Loucy (cell line): Measurements from ENCODE around the gene ITGB6.

Experiments used
- H2AFZ ChIP-seq: fragments of 200-600 bp; sonication (generic); 2 replicates; pipeline ENCODE4 v1.6.0; 2016; ENCODE audit warnings: antibody characterized with exemption, mild to moderate bottlenecking, low read length, moderate library complexity
- H3F3A ChIP-seq: fragments of 200-600 bp; 2 replicates; pipeline ENCODE4 v1.6.0; 2016; ENCODE audit warnings: antibody characterized with exemption, low read depth, mild to moderate bottlenecking
- H3K27me3 ChIP-seq: fragments of 200-600 bp; sonication (generic); 2 replicates; pipeline ENCODE4 v1.6.1; 2014; ENCODE audit warnings: low read length, mild to moderate bottlenecking; ENCODE audit not compliant: insufficient read depth, poor library complexity, severe bottlenecking
- H3K36me3 ChIP-seq: fragments of 200-600 bp; sonication (generic); 2 replicates; pipeline ENCODE4 v1.6.1; 2016; ENCODE audit warnings: low read length; ENCODE audit not compliant: insufficient read depth
- H3K4me1 ChIP-seq: fragments of 200-600 bp; sonication (generic); 2 replicates; pipeline ENCODE4 v1.5.1; 2014; ENCODE audit warnings: low read length, mild to moderate bottlenecking; ENCODE audit not compliant: insufficient read depth, poor library complexity, severe bottlenecking
- H3K4me2 ChIP-seq: fragments of 200-600 bp; sonication (generic); 2 replicates; pipeline ENCODE4 v1.6.0; 2014; ENCODE audit warnings: antibody characterized with exemption, low read length, low read depth, mild to moderate bottlenecking; ENCODE audit not compliant: poor library complexity, severe bottlenecking
- H3K4me3 ChIP-seq: fragments of 200-600 bp; sonication (generic); 2 replicates; pipeline ENCODE4 v1.5.1; 2014; ENCODE audit warnings: low read length, mild to moderate bottlenecking, mixed read lengths; ENCODE audit not compliant: poor library complexity, severe bottlenecking
- H3K79me2 ChIP-seq: fragments of 200-600 bp; sonication (generic); 2 replicates; pipeline ENCODE4 v1.6.1; 2014; ENCODE audit warnings: low read length; ENCODE audit not compliant: insufficient read depth
- H3K9ac ChIP-seq: fragments of 200-600 bp; sonication (generic); 2 replicates; pipeline ENCODE4 v1.6.0; 2014; ENCODE audit warnings: mild to moderate bottlenecking, low read depth, low read length, moderate library complexity; ENCODE audit not compliant: poor library complexity, severe bottlenecking
- H3K9me2 ChIP-seq: fragments of 200-600 bp; sonication (generic); replicated peaks from 2 replicates; pipeline ENCODE4 v1.6.1; 2016; ENCODE audit warnings: low read depth, low read length, mixed read lengths
- H3K9me3 ChIP-seq: fragments of 200-600 bp; sonication (generic); 2 replicates; pipeline ENCODE4 v1.6.1; 2014; ENCODE audit warnings: mild to moderate bottlenecking, antibody characterized with exemption, low read length, low read depth; ENCODE audit not compliant: insufficient read depth
- H4K20me1 ChIP-seq: fragments of 200-600 bp; sonication (generic); 2 replicates; pipeline ENCODE4 v1.6.0; 2014; ENCODE audit warnings: antibody characterized with exemption, low read length, mild to moderate bottlenecking; ENCODE audit not compliant: insufficient read depth, poor library complexity, severe bottlenecking
- EZH2phosphoT487 ChIP-seq: fragments of 200-600 bp; IDR thresholded peaks from 2 replicates; pipeline ENCODE4 v1.6.1; 2018; ENCODE audit warnings: antibody characterized with exemption, mild to moderate bottlenecking, moderate library complexity, borderline replicate concordance
- TF ChIP-seq, protein P1 (sequence below): fragments of 200-600 bp; sonication (generic); conservative IDR thresholded peaks from 2 replicates; pipeline ENCODE4 v1.5.1; 2014; ENCODE audit warnings: mild to moderate bottlenecking, antibody characterized with exemption, low read length

The ITGB6 gene

DNA sequence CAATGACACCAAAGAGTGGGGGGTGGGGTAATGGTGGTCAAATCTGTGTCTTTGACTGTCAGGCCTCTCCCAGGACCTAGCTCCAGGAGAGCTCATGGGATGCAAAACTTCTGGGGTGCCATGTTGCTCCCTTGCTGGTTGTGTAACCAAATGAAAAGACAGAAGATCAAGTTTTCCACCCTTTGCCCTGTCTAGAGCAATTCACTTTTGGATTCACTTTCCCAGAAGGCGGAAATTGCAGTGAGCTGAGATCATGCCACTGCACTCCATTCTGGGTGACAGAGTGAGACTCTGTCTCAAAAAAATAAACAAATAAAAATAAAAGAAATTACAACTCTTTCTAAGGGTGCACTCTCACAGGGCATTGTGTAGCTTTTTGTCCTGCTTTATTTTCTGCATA is 102.7 kb downstream of the ITGB6 start:
- Histone ChIP-seq H3K9me3 (peaks cover 5% of the 10 kb centered on the region; the same call in 1 of the 2 replicates), H3K4me3 (no peak overlapping the region), H3K36me3 (no peaks in the 10 kb centered on the region), H2AFZ (no peak overlapping the region), H4K20me1 (no peaks in the 10 kb centered on the region), H3F3A (no peaks in the 10 kb centered on the region), H3K4me2 (no peak overlapping the region), H3K79me2 (no peaks in the 10 kb centered on the region), H3K9me2 (no peaks in the 10 kb centered on the region), H3K9ac (no peak overlapping the region), H3K4me1 (no peaks in the 10 kb centered on the region), H3K27me3 (no peaks in the 10 kb centered on the region)
- TF ChIP-seq, protein P1, sequence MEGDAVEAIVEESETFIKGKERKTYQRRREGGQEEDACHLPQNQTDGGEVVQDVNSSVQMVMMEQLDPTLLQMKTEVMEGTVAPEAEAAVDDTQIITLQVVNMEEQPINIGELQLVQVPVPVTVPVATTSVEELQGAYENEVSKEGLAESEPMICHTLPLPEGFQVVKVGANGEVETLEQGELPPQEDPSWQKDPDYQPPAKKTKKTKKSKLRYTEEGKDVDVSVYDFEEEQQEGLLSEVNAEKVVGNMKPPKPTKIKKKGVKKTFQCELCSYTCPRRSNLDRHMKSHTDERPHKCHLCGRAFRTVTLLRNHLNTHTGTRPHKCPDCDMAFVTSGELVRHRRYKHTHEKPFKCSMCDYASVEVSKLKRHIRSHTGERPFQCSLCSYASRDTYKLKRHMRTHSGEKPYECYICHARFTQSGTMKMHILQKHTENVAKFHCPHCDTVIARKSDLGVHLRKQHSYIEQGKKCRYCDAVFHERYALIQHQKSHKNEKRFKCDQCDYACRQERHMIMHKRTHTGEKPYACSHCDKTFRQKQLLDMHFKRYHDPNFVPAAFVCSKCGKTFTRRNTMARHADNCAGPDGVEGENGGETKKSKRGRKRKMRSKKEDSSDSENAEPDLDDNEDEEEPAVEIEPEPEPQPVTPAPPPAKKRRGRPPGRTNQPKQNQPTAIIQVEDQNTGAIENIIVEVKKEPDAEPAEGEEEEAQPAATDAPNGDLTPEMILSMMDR = no peak
- no peak for TF ChIP-seq EZH2phosphoT487

DNA sequence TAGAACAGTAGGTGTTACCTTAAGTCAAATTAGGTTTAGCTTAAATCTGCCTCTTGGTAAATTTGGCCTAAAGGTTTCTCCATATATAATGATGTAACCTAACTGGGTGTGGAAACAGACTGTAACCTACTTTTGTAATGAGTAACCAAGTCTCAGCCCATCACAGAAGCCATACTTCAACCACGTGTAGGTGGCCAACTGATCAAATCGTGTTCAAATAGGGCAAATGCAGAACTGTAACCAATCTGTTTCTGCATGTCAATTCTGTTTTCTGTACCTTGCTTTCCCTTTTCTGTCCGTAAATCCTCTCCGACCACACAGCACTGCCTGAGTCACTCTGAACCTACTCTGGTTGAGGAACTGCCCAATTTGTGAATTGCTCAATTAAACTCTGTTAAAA is 103.7 kb downstream of the ITGB6 start:
- H3K36me3 ChIP-seq = no peaks in the 10 kb centered on the region
- no peak overlapping the region for H3K4me2 ChIP-seq
- H3K4me3 ChIP-seq = no peak overlapping the region
- no peak for TF ChIP-seq EZH2phosphoT487
- H3K9me2 ChIP-seq = no peaks in the 10 kb centered on the region
- H3K4me1 ChIP-seq = no peaks in the 10 kb centered on the region
- peaks cover 5% of the 10 kb centered on the region; the same call in 1 of the 2 replicates for H3K9me3 ChIP-seq
- H2AFZ ChIP-seq = no peak overlapping the region
- no peaks in the 10 kb centered on the region for H3K27me3 ChIP-seq
- no peaks in the 10 kb centered on the region for H3K79me2 ChIP-seq
- H3F3A ChIP-seq = no peaks in the 10 kb centered on the region
- H4K20me1 ChIP-seq = no peaks in the 10 kb centered on the region
- no peak overlapping the region for H3K9ac ChIP-seq

DNA sequence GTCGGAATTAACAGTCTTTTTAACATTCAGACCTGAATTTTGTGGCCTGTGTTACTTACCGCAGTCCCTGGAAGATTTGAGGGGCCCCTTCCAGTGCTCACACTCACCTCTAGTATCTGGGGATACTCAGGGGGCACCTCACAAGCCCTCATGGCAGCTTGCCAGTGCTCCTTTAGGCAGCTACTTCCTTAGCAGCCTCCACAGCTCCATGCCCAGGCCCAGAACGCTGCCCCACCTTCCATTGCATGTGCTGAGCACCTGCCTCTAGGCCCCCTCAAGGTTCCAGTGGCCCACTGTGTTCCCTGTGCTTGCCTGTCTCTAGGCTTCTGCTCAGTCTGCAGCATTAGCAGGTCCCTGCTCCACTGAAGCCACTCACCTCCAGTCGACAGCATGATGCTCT is 107.6 kb downstream of the ITGB6 start:
- Histone ChIP-seq H3K4me2 (no peak overlapping the region), H3K9me2 (no peaks in the 10 kb centered on the region), H3K4me3 (no peak overlapping the region), H2AFZ (no peak overlapping the region), H4K20me1 (no peaks in the 10 kb centered on the region), H3K79me2 (no peaks in the 10 kb centered on the region), H3K27me3 (no peaks in the 10 kb centered on the region), H3K9ac (no peak overlapping the region), H3K9me3 (peaks cover 24% of the 10 kb centered on the region), H3F3A (no peaks in the 10 kb centered on the region), H3K4me1 (no peaks in the 10 kb centered on the region), H3K36me3 (no peaks in the 10 kb centered on the region)
- TF ChIP-seq, protein P1 = no peak
- no peak for TF ChIP-seq EZH2phosphoT487

DNA sequence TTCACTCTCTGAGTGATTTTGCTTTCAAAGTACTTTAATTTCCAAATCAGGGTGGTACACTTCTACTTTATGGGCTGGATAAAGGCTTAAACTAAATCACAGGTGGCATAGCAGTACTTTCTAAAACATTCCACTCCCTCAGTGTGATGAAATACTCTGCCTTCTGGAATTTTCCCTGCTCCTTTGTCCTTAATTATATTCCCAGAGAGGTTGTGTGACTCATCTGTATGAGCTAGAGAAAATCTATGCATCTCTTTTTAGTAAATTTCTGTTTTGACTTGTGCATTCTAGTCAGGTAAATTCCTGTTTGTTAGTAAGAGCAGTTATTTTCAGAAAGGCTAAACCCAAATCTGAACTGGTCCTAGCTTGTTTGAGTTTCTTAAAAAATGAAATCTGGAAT is 108.7 kb downstream of the ITGB6 start:
- no peak overlapping the region for H3K9ac ChIP-seq
- H3K36me3 ChIP-seq = no peaks in the 10 kb centered on the region
- no peaks in the 10 kb centered on the region for H3K4me1 ChIP-seq
- H3K27me3 ChIP-seq = no peaks in the 10 kb centered on the region
- H3F3A ChIP-seq = no peaks in the 10 kb centered on the region
- H3K79me2 ChIP-seq = no peaks in the 10 kb centered on the region
- TF ChIP-seq, protein P1 = no peak
- TF ChIP-seq EZH2phosphoT487 = no peak
- no peak overlapping the region for H3K4me3 ChIP-seq
- no peaks in the 10 kb centered on the region for H4K20me1 ChIP-seq
- no peak overlapping the region for H3K4me2 ChIP-seq
- peaks cover 30% of the 10 kb centered on the region for H3K9me3 ChIP-seq
- no peak overlapping the region for H2AFZ ChIP-seq
- H3K9me2 ChIP-seq = no peaks in the 10 kb centered on the region
